ENCODE measurements around the gene PLEKHF1. TPM values are rescaled to one million over a fixed set of nuclear protein-coding genes. Genes with fewer than 3 reads are reported as not detected.
A peak's percentile ranks its signal among the peaks of the same experiment; 100 is the strongest.
"Not testable (repeated sequence)": the region's sequence is repeated elsewhere in the genome, so short reads cannot be mapped to it uniquely, and the experiment has no call there.

Gene PLEKHF1, protein sequence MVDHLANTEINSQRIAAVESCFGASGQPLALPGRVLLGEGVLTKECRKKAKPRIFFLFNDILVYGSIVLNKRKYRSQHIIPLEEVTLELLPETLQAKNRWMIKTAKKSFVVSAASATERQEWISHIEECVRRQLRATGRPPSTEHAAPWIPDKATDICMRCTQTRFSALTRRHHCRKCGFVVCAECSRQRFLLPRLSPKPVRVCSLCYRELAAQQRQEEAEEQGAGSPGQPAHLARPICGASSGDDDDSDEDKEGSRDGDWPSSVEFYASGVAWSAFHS
- 1.1 and 1.2 TPM in 2 replicates for total RNA-seq (2014; rRNA removed; shearing (Covaris generic))

DNA sequence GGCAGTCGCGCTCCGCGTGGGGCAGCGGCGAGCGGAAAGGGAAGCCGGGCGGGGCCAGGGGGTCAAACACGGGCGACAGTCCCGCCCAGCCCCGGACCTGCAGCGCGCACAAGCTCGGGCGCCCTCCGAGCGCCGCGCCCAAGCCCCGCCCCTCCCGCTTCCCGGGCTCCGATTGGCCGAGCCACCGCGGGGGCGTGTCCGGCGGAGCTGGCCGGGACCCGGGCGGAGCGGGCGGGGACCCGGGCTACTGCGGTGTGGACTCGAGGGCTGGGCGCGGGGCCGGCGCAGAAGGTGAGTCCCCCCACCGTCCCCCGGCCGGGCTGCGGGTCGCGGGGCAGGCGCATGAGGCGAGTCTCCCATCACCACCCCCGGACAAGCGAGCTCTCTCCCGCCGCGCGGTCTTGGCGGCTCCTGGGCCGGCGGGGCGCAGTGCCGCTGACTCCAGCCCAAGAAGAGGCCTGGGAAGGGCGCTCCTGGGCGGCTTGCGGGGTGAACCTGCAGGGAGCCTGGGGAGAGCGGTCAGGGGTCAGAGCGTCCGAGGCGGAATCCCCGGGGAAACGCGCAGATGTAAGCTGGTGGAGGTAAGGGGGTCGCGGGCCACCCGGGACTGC lies at the start of gene PLEKHF1:
TSS of gene PLEKHF1 (plus strand) at position 247 of the 611 bp plus-strand sequence. CDS start 8,379 bp downstream, outside the sequence.
- DNase-seq (ENCODE audit: low spot score): peak; percentile 64

DNA sequence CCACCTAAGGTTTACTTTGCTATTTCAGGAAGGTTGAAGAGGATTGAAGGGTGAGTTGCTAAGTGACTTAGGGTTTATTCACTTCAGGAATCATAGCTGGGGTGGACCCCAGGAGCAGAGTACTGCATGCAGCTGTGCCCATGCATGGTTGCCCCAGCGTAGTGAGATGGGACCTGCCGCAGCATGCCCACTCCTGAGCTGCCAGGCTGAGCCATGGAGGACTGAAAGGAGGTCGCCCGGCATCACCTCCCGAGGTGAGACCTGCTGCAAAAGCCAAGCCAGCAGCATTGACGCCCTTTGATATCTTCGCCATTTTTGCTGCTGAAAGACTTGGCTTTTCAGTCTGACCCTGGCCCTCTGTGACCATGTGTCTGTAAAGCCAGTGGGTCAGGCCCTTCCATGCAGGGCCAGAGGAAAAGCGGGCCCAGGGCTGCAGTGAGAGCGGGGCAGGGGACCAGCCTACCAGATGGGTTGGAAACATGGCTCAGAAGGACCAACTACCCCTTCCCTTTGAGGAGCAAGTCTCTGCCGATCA lies 49.3 kb upstream of the PLEKHF1 start:
- DNase-seq (ENCODE audit: low spot score): no peak

DNA sequence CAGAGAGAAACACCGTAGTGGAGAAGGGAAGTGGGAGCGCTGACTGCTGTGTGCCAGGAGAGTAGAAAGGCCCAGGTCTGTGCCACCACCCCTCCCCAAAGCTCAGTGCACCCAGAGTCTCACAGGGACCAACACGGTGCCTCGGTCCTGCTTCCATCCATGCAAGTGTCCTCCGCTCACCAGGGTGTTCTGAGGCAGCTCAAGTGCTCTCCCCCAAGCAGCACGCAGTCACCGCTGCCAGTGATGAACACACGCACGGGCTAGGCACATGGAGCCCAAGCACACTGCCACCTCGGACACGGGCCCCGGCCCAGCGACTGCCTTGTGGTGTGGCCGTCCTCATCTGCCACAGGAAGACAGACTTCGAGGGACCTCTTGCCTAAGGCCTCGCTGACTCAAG lies 48.7 kb upstream of the PLEKHF1 start:
- no peak for DNase-seq (ENCODE audit: low spot score)

DNA sequence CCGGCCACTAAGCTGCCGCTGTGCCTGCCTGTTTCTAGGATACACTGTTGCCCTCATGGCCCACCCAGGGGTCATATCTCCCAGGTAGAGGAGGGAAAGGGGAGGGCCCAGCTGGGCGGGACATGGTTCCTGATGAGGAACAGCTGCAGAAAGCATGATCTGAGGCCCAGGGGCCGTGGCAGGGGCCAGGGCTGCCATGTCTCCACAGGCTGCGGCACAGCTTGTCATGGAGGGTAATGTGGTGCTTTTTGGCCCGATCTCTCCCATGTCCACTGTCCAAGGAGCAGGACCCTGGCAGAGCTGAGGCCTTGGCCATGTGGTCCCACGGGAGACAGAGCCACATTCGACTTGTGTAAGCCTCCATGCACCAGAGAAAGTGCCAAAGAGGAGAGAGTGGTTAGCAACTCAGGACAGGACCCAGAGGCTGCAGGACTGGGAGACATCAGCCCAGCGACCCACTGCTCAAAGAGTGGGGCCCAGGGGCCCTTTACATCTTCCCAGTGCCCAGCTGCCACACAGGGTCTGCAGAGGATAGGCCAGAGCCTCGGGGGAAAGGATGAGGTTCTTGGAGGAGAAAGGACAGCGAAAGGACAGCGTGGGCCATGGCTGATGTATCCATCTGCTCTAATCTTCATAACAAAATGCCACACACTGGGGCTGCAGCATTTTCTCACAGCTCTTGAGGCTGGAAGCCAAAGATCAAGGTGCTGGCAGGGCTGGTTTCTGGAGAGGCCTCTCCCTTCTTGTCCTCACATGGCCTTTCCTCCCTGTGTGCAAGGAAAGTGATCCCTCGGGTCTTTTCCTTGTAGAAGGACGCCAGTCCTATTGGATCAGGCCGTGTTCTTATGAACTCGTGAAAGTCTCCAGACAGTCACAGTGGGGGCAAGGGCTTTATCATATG lies 47.6 kb upstream of the PLEKHF1 start:
- no peak for DNase-seq (ENCODE audit: low spot score)

DNA sequence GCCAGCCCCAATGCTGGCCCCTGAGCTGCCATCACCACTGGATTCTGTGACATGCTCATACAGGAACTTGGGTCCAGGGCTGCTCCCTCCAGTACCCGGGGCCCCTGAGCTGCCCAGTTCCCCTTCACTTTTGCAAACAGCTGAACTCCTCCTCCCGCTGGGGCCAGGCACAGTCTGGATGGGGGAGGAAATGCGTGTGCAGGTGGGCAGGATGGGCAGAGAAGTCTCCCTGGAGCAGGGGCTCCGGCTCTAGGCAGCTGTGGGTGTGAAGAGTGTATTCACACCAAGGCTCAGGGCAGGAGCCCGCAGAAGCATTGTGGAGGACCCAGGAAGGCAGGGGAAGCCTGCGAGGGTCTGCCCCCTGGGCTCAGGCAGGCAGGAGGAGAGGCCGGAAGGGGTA lies 46.8 kb upstream of the PLEKHF1 start:
- no peak for DNase-seq (ENCODE audit: low spot score)

DNA sequence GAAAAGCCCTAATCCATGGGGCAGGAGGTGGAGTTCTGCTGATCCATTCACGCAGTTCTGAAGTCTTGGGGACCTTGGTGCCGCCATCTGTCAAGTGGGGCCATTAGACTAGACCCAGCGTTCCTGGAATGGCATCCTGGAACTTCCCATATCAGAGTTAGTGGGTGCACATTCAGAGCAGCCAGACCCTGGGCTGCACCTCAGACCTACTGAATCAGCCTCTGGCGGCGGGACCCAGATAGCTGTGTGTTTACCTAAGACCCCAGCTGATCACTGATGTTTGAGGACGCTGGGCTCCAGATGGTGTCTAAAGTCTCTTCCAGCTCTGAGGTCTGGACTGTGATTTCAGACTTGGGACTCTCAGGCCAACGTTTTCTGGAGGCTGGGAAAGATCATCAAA lies 46.4 kb upstream of the PLEKHF1 start:
- no peak for DNase-seq (ENCODE audit: low spot score)

DNA sequence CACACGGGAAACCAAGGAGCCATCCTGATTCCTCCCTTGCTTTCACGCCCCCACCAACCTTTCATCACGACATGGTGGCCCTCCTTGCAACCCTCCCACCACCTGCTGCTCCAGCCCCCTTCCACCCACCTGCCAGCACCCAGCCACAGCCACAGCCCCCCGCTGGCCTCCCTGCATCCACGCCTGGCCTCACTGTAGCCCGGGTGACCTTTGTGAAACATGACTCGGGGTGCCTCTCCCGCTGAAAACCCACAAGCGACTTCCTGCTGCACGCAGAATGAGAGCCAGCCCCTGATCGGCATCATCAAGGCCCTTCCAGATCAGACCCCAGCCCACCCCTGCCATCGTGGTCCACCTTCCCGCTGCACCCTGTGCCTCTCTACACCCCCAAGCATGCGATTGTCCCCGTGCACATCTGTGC lies 44.3 kb upstream of the PLEKHF1 start:
- DNase-seq (ENCODE audit: low spot score): no peak

DNA sequence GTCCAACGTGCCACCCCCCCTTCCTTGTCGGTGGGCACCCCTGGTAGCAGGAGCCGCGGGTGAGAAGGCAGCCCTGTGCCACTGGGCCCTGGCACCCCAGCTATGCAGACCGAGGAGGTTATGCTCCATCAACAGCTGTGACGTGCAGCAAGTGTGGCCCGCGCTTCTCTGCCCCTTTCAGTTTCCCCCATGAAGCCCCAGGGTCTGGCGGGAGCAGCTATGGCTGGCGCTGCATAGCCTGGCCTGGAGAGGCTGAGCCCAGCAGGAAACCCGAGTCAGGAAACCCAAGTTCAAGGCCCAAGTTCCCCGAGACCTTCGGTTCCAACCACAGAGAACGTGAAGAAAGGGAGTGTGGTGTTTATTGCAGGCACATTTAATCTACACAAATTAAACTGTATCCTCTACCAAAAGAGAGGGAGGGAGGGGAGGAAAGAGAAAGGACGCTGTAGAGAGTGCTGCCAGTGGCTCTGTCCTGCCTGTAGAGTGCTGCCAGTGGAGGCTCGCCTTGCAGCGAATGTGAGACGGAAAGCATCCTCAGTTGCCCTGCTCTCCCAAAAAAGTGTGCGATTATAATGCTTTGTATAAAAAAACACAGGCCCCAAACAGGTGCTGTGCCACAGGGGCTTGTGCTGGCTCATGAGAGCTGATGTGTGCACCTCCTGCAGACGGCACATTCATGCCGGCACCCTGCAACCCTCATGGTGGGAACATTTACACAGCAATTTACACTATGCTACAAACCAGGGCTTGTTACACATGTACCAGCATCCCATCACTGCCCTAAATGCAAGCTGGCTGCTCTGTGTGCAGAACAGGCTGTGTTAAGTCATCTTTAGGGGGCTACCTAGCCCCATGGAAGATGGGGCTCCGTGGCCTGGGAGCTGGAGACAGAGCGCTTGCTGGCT lies 42.8 kb upstream of the PLEKHF1 start:
- peak; percentile 22 for DNase-seq (ENCODE audit: low spot score)

DNA sequence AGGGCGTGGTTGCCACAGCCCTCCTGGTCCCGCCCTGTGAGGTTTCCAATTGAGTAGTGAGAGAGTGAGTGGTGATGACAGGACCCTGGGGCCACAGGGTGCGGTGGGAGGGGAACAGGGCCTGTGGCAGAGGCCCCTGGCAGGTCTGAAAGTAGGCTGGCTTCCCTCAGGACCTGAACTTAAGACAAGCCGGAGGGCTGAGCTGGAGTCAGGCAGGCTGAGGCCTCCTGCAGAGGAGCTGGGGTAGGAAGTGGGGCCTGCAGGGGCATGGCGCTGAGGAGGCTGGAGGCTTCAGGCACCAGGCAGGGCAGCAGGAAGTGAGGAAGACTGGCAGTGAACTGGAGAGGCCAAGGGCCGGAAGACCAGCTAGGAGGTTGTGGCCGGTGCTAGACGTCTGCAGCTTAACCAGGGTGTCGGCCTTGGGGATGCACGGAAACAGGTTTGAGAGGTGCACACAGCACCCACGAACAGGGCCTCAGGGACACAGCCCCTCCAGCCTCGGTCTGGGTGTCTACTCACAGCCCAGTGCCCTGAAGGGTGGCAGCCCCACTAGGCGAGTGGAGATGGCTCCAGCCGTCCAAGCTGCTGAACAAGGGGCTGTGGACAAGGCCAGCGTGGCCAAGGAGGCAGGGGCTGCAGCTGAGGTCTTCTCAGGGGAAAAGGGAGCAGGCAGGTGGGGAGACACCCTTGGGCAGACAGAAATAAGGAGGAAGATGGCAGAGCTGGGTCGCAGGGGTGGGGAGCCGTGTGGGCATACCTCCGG lies 41.4 kb upstream of the PLEKHF1 start:
- DNase-seq (ENCODE audit: low spot score): no peak

DNA sequence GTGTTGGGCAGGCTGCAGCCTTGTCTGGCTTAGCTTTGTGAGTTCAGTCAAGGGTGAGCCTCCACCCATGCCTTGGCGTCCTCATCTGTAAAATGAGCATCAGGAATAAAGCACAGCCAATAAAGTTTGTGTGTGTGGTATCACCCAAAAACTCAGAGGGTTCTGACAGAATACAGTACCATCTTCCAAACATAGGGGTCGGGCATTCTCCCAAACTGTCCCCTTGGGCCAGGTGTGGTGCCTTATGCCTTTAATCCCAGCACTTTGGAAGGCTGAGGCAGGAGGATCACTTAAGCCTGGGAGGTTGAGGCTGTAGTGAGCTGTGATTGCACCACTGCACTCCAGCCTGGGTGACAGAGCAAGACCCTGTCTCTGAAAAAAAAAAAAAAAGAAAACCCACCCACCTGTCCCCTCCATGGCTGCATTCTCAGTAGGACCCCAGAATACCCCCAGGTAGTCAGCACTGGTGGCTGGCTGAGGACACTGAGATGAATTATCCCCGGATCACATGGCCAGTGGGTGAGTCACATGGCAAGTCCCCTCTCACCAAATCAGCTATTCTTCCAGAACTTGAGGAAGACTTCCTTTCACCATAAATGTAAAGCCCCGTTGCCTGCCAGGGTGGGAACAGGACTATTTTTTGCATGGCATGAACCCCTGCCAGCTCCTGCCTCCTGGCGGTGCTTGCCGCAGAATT lies 40.6 kb upstream of the PLEKHF1 start:
- DNase-seq (ENCODE audit: low spot score): no peak

DNA sequence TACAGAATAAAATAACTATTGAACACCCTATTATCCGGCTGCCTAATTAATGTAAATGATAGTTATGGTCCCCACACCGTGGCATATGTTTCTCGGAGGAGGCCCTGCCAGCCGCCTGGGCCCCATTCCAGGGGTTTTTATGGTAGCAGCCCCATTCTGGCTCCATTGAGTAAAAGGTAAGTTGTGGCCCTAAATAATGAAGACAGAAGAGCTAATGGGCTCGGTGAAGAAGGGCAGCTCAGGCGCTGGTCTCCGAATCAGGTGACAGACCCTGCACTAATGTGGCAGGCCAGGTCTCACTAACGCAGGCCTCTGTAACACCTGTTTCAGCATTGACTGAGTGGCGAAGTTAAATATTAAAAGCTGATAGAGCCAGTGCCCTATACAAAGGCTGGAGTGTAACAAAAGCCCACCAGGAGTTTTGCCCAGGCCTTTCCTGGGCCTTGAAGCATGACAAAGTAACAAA lies 40.0 kb upstream of the PLEKHF1 start:
- DNase-seq (ENCODE audit: low spot score): no peak

DNA sequence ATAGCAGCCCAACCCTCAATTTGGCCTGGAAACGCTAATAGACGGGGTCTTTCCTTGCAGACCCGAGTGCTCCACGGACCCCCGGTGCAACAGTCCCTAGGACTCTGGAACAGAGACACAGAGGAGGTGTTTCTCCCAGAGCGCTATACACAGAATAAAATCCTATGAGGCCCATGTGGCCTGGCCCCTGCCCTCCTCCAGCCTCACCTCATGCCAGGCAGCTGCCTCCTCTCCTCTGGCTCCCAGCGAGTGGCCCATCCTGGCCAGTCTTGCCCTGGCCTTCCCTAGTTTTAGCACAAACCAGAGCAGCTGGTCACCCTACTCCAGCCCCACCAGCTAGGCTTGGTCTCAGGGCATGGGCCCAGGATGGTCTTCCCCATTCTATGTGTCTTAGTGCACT lies 38.9 kb upstream of the PLEKHF1 start:
- no peak for DNase-seq (ENCODE audit: low spot score)

DNA sequence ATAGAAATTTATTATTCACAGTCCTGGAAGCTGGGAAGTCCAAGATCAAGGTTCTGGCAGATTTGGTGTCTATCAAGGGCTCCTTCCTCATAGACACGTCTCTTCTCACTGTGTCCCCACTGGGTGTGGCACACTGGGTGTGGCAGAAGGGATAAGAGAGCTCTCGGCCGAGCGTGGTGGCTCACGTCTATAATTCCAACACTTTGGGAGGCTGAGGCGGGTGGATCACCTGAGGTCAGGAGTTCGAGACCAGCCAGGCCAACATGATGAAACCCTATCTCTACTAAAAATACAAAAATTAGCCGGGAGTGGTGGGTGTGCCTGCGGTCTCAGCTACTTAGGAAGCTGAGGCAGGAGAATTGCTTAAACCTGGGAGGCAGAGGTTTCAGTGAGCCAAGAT lies 38.4 kb upstream of the PLEKHF1 start:
- not testable (repeated sequence) for DNase-seq (ENCODE audit: low spot score)

DNA sequence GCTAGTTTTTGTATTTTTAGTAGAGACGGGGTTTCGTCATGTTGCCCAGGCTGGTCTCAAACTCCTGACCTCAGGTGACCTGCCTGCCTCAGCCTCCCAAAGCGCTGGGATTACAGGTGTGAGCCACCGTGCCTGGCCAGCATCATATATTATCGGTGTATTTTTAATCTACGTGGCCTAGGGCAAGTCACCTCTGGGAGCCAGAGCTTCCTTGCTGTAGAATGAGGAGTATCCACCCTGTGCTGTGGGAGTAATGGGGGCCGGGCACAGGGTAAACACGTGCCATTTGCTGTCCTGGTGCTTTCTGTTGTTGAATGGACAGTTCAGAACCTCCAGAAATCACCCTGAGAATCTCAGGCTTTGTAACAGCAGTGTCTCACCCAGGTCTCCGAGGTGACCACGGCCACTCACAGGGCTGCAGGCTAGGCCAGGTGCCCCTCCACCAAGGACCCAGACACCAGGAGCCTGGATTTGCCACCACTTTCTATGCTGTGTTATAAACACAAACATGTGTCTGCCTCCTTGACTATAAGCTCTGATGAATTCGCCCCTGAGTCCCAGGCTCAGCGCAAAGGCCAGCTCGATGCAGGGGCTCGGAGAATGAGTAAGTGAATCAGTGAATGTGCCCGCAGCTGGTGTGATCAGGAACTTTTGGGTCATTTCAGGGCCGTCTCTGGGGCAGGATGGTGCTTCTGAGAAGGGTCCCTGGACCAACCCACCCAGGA lies 36.4 kb upstream of the PLEKHF1 start:
- DNase-seq (ENCODE audit: low spot score): no peak

DNA sequence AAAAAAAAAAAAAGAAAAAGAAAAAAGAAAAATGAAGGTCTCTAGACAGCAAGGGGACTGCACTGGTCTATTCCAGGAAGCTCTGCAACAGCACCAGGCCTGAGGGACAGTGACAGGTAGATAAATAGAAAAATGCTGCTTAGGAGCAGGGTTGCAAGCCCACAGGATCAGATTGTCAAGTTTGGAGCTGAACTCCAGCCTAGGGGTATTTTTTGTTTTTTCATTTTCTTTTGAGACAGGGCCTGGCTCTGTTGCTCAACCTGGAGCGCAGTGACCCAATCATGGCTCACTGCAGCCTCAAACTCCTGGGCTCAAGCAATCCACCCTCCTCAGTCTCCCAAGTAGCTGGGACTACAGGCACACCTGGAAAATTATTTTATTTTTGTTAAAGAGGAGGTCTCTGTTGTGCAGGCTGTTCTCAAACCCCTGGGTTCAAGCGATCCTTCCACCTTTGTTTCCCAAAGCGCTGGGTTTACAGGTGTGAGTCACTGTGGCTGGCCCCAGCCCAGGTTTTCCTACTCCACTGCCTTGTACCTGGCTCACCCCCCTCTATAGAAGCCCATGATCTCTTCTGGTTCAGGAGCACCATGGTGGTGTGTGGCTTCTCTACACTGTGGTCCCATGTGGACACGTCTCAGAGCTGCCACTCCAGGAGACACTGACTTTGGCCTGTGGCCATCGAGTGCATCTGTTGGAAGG lies 35.3 kb upstream of the PLEKHF1 start:
- no peak for DNase-seq (ENCODE audit: low spot score)

DNA sequence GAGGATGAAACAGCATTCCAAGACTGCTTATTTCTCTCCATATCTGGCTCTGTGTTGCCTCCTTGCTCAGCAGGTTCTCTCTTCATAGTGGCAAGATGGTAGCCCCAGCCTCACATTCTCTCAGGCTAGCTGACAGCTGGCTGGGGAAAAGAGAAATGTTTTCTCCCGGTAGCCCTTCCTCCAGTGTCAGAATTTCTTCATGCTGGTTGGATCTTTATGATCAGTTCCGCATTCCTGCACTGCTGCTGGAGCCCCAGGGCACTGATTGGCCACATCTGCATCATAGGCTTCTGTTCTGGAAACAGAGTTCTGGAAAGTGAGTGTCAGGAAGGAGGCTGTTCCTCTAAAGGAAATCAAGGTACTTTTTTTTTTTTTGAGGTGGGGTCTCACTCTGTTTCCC lies 34.6 kb upstream of the PLEKHF1 start:
- DNase-seq (ENCODE audit: low spot score): no peak

DNA sequence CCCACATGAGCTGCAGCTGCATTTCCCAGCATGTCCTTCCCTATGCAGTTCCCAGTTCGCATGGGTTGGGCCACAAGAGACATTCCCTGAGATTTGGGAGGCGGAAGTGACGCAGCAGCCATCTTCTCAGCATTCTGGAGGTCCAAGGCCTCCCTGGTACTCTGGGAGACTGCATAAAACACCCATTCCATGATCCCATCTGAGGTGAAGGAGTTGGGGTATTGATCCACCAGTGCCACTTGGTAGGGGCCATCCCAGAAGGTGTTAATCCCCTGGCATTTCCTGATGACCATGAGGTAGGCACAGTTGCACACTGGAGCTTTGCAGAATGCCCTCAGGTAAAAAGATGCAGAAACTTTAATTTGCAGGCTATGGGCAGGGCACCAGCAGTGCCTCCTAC lies 33.8 kb upstream of the PLEKHF1 start:
- no peak for DNase-seq (ENCODE audit: low spot score)

DNA sequence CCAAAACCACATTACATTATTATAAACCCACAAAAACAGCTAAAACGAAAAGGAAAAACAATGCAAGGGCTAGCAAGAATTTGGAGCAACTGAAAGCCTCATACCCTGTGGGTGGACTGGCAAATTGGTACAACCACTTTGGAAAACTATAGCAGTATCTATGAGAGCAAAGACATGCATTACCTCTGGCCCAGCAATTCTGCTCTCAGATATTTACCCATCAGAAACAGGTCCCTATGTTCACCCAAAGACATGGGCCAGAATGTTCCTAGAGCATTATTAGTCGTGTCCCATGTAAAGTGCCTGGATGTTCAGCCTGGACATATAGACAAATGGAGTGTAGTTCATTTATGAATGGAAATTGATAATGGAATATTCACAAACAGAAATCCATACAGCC lies 31.3 kb upstream of the PLEKHF1 start:
- no peak for DNase-seq (ENCODE audit: low spot score)

Data from HT-29 (cell line).